GM19397 (cell line): ENCODE results near the gene EPN1.

Source experiments
- ATAC-seq: cut with Tn5 transposase; IDR thresholded peaks from one replicate; pipeline ENCODE4 v1.9.1; 2021; ENCODE audit warnings: mild to moderate bottlenecking, moderate library complexity; ENCODE audit not compliant: unreplicated experiment

The EPN1 gene

GRCh38 chr19:55678121-55678671 is 3.2 kb downstream of the EPN1 start:
- peak; percentile 52 for ATAC-seq

GRCh38 chr19:55679343-55680257 is 4.6 kb downstream of the EPN1 start:
- no peak for ATAC-seq

GRCh38 chr19:55680339-55681130 is 5.5 kb downstream of the EPN1 start:
- ATAC-seq: no peak

GRCh38 chr19:55681131-55682092 is 6.4 kb downstream of the EPN1 start:
- no peak for ATAC-seq

GRCh38 chr19:55683449-55684261 is 8.6 kb downstream of the EPN1 start:
- ATAC-seq: no peak

GRCh38 chr19:55684946-55685681 is 10.1 kb downstream of the EPN1 start:
- ATAC-seq: no peak

- ATAC-seq: no peak
These were observed 10.8 kb downstream of the EPN1 start for GRCh38 chr19:55685776-55686175.

GRCh38 chr19:55686311-55687050 is 11.5 kb downstream of the EPN1 start:
- no peak for ATAC-seq

GRCh38 chr19:55687281-55688201 is 12.5 kb downstream of the EPN1 start:
- ATAC-seq: no peak

GRCh38 chr19:55688422-55689218 is 13.6 kb downstream of the EPN1 start:
- ATAC-seq: no peak

GRCh38 chr19:55689411-55690108 is 14.5 kb downstream of the EPN1 start:
- no peak for ATAC-seq

GRCh38 chr19:55690109-55690768 is 15.2 kb downstream of the EPN1 start:
- no peak for ATAC-seq

- no peak for ATAC-seq
These were observed 15.9 kb downstream of the EPN1 start for GRCh38 chr19:55690769-55691545.
